HFF-Myc (cell line): ENCODE data around the gene UBR3.

ENCODE experiments used
- DNase-seq: peaks from one replicate; pipeline ENCODE4 v3.0.0-alpha.2; 2011; ENCODE audit warnings: low read depth; ENCODE audit errors: extremely low read depth
- H3K4me3 ChIP-seq: replicated peaks from 2 replicates; pipeline ENCODE4 v1.5.1; 2011; ENCODE audit warnings: low read depth, mild to moderate bottlenecking, control low read depth, low read length
- CTCF ChIP-seq: IDR thresholded peaks from 2 replicates; pipeline ENCODE4 v1.5.1; 2012; ENCODE audit warnings: mild to moderate bottlenecking, low read depth, low read length, control low read depth; ENCODE audit errors: missing control alignments

The UBR3 gene

GRCh38 chr2:170092436-170093060 is 265.3 kb downstream of the UBR3 start:
- TF ChIP-seq CTCF = no peak
- H3K4me3 ChIP-seq = no peak overlapping the region
- DNase-seq = no peak

- no peak for DNase-seq
- TF ChIP-seq CTCF = no peak
- no peak overlapping the region for H3K4me3 ChIP-seq
Measured at GRCh38 chr2:170095380-170095779, 268.1 kb downstream of the UBR3 start.

GRCh38 chr2:170098626-170099312 is 271.5 kb downstream of the UBR3 start:
- no peak for DNase-seq
- TF ChIP-seq CTCF = no peak
- no peak overlapping the region for H3K4me3 ChIP-seq

- no peak for TF ChIP-seq CTCF
- DNase-seq = no peak
- no peak overlapping the region for H3K4me3 ChIP-seq
Measured at GRCh38 chr2:170101789-170102188, 274.5 kb downstream of the UBR3 start.

- no peak for DNase-seq
- H3K4me3 ChIP-seq = no peak overlapping the region
Measured at GRCh38 chr2:170106102-170106840, 279.0 kb downstream of the UBR3 start.

More at GRCh38 chr2:170106102-170106840, 279.0 kb downstream of the UBR3 start:
- no peak for TF ChIP-seq CTCF
